OCI-LY1 (cell line): ENCODE data around the gene NCAPH2.

ENCODE experiments used
- CTCF ChIP-seq: fragments of 200-600 bp; sonication (generic), shearing (Covaris generic); IDR thresholded peaks from 2 replicates; pipeline ENCODE4 v1.5.1; 2017; ENCODE audit warnings: mild to moderate bottlenecking, antibody characterized with exemption, low read length, moderate library complexity, mixed read lengths
- EZH2 ChIP-seq: fragments of 200-600 bp; sonication (generic), shearing (Covaris generic); IDR thresholded peaks from 2 replicates; pipeline ENCODE4 v1.8.0; 2017; ENCODE audit warnings: borderline replicate concordance, mixed run types, mild to moderate bottlenecking, antibody characterized with exemption, low read length, moderate library complexity, mixed read lengths

GRCh38 chr22:50498322-50498890 lies 9.6 kb upstream of the NCAPH2 start:
- TF ChIP-seq CTCF (peak; percentile 76), EZH2 (no peak)
